ENCODE measurements around the gene HMOX1. TPM values are rescaled to one million over a fixed set of nuclear protein-coding genes. Genes with fewer than 3 reads are reported as not detected.

Gene HMOX1
- total and polyA plus RNA-seq, 4 donors: 18.7 to 108 (median 59.7) TPM

DNA sequence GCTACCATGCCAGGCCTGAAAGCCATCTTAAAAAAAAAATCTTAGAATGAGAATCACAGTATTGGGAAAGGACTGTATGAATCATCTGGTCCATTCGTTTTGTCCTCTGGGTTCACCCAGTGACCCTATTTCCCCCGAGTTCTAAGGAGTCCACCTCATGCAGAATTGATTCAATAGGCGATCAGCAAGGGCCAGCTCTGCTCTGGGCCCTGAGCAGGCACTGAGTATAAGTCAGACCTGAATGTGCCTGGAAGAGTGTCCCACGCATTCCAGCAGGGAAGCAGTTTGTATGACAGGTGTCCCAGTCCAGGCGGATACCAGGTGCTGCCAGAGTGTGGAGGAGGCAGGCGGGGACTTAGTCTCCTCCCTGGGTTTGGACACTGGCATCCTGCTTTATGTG, 883 bp upstream of the HMOX1 start:
- Histone ChIP-seq H3K4me1 (ENCODE audit: control insufficient read depth in 4 of 4, insufficient read depth in 4 of 4, low read length in 3 of 4) (peaks cover 15 to 54% (median 42%) of the 10 kb centered on the region in 4 donors), H3K9ac (ENCODE audit: low read depth in 1 of 2, low read length in 2 of 2) (no peak overlapping the region), H3K4me3 (ENCODE audit: low read depth in 1 of 3, low read length in 3 of 3) (no peak overlapping the region), H3K9me3 (ENCODE audit: control insufficient read depth in 4 of 4, low read length in 3 of 4) (no peaks in the 10 kb centered on the region), H3K27me3 (ENCODE audit: control insufficient read depth in 4 of 4, insufficient read depth in 4 of 4, low read length in 3 of 4) (no peaks in the 10 kb centered on the region), H3K27ac (ENCODE audit: low read depth in 1 of 2, low read length in 2 of 2) (peak overlapping the region; percentile 65 to 70), H3K36me3 (ENCODE audit: control insufficient read depth in 4 of 4, insufficient read depth in 3 of 4, low read depth in 1 of 4, low read length in 3 of 4) (peaks cover 0 to 2% (median 0%) of the 10 kb centered on the region in 4 donors)
- TF ChIP-seq, protein P1, sequence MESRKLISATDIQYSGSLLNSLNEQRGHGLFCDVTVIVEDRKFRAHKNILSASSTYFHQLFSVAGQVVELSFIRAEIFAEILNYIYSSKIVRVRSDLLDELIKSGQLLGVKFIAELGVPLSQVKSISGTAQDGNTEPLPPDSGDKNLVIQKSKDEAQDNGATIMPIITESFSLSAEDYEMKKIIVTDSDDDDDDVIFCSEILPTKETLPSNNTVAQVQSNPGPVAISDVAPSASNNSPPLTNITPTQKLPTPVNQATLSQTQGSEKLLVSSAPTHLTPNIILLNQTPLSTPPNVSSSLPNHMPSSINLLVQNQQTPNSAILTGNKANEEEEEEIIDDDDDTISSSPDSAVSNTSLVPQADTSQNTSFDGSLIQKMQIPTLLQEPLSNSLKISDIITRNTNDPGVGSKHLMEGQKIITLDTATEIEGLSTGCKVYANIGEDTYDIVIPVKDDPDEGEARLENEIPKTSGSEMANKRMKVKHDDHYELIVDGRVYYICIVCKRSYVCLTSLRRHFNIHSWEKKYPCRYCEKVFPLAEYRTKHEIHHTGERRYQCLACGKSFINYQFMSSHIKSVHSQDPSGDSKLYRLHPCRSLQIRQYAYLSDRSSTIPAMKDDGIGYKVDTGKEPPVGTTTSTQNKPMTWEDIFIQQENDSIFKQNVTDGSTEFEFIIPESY (IDR thresholded peaks at IDR 0.05): no peak
- TF ChIP-seq, protein P2, sequence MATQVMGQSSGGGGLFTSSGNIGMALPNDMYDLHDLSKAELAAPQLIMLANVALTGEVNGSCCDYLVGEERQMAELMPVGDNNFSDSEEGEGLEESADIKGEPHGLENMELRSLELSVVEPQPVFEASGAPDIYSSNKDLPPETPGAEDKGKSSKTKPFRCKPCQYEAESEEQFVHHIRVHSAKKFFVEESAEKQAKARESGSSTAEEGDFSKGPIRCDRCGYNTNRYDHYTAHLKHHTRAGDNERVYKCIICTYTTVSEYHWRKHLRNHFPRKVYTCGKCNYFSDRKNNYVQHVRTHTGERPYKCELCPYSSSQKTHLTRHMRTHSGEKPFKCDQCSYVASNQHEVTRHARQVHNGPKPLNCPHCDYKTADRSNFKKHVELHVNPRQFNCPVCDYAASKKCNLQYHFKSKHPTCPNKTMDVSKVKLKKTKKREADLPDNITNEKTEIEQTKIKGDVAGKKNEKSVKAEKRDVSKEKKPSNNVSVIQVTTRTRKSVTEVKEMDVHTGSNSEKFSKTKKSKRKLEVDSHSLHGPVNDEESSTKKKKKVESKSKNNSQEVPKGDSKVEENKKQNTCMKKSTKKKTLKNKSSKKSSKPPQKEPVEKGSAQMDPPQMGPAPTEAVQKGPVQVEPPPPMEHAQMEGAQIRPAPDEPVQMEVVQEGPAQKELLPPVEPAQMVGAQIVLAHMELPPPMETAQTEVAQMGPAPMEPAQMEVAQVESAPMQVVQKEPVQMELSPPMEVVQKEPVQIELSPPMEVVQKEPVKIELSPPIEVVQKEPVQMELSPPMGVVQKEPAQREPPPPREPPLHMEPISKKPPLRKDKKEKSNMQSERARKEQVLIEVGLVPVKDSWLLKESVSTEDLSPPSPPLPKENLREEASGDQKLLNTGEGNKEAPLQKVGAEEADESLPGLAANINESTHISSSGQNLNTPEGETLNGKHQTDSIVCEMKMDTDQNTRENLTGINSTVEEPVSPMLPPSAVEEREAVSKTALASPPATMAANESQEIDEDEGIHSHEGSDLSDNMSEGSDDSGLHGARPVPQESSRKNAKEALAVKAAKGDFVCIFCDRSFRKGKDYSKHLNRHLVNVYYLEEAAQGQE (IDR thresholded peaks at IDR 0.05): no peak
- TF ChIP-seq TAF1 (conservative IDR thresholded peaks at IDR 0.05): no peak
- TF ChIP-seq NR2F2 (IDR thresholded peaks at IDR 0.05): no peak
- peak; percentile 41 to 43 for TF ChIP-seq HNF4A (conservative IDR thresholded peaks at IDR 0.05)
- no peak for TF ChIP-seq SP1 (IDR thresholded peaks at IDR 0.05)
- TF ChIP-seq YY1 (IDR thresholded peaks at IDR 0.05): no peak
- TF ChIP-seq FOXA1 (IDR thresholded peaks at IDR 0.05): no peak
- no peak for TF ChIP-seq RXRA (IDR thresholded peaks at IDR 0.05)
- no peak for TF ChIP-seq RAD21 (IDR thresholded peaks at IDR 0.05)
- TF ChIP-seq JUND (IDR thresholded peaks at IDR 0.05): peak in 1 of 2 donors; percentile 35
- DNase-seq (ENCODE audit: low spot score): no peak
- WGBS: 70% methylated on average over 6 of the region's 6 CpGs

DNA sequence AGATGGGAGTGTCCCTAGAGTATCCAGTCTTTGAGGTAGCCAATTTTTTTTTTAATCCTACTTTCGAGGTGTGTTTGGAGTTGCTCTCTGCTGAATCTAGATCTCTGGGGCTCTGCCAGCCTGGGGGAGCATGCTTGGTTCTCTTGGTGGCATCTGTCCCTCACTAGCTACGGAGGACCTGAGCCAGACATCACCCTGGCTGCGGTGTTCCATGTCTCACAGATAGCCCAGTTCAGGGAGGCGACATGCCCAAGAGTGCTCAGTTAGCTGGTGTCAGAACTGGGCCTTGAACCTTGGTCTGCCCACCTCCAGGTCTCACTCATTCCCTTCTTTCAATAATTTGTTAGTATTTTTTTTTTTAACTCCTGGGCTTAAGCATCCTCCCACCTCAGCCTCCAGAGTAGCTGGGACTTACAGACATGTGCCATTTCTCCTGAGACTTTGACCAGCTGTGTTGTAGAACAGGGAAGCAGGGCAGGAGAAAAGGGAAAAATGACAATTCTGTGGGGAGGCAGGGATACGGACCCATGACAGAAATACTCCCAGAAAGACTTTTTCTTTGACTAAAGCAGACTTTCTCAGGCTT, 621 bp downstream of the HMOX1 start:
- Histone ChIP-seq H3K36me3 (ENCODE audit: control insufficient read depth in 4 of 4, insufficient read depth in 3 of 4, low read depth in 1 of 4, low read length in 3 of 4) (peaks cover under 1 to 5% (median 4%) of the 10 kb centered on the region in 4 donors), H3K27ac (ENCODE audit: low read depth in 1 of 2, low read length in 2 of 2) (peak overlapping the region; percentile 69 to 74), H3K27me3 (ENCODE audit: control insufficient read depth in 4 of 4, insufficient read depth in 4 of 4, low read length in 3 of 4) (no peaks in the 10 kb centered on the region), H3K4me1 (ENCODE audit: control insufficient read depth in 4 of 4, insufficient read depth in 4 of 4, low read length in 3 of 4) (peaks cover 15 to 56% (median 44%) of the 10 kb centered on the region in 4 donors), H3K4me3 (ENCODE audit: low read depth in 1 of 3, low read length in 3 of 3) (peak overlapping the region; percentile 79 to 88 (median 87)), H3K9me3 (ENCODE audit: control insufficient read depth in 4 of 4, low read length in 3 of 4) (no peaks in the 10 kb centered on the region), H3K9ac (ENCODE audit: low read depth in 1 of 2, low read length in 2 of 2) (peak overlapping the region; percentile 36 to 51)
- TF ChIP-seq EGR1 (IDR thresholded peaks at IDR 0.05; ENCODE audit: low read depth in 2 of 2): no peak
- TF ChIP-seq HNF4A (conservative IDR thresholded peaks at IDR 0.05): peak in 1 of 2 donors; percentile 8
- WGBS: 35% methylated on average over 5 of the region's 5 CpGs
- DNase-seq (ENCODE audit: low spot score): no peak

DNA sequence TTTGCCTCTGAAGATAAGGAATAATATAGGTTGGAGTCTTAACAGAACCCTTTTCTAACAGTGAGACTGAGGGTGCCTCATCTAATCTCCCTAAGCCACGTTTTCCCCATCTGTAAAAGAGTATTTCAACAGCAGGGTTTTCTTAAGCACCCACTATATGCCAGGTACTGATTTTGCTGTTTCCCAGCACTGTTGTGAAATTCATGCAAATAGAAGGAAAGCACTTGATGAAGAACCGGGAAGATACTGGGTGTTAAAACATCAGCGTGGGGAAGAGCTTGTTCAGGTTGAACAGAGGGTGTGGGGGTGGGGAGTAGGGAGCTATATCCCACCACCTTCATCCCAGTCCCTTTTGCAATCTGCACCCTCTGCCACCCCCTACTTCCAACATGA, 2.8 kb downstream of the HMOX1 start:
- peak overlapping the region; percentile 19 to 66 (median 65) for H3K4me3 ChIP-seq (ENCODE audit: low read depth in 1 of 3, low read length in 3 of 3)

More for the DNA sequence above, 2.8 kb downstream of the HMOX1 start:
- 37% methylated on average over 3 of the region's 3 CpGs for WGBS
- Histone ChIP-seq H3K9ac (ENCODE audit: low read depth in 1 of 2, low read length in 2 of 2) (no peak overlapping the region), H3K27me3 (ENCODE audit: control insufficient read depth in 4 of 4, insufficient read depth in 4 of 4, low read length in 3 of 4) (no peaks in the 10 kb centered on the region), H3K4me1 (ENCODE audit: control insufficient read depth in 4 of 4, insufficient read depth in 4 of 4, low read length in 3 of 4) (peaks cover 15 to 46% (median 37%) of the 10 kb centered on the region in 4 donors), H3K27ac (ENCODE audit: low read depth in 1 of 2, low read length in 2 of 2) (peak overlapping the region in 1 of 2 donors; percentile 47), H3K36me3 (ENCODE audit: control insufficient read depth in 4 of 4, insufficient read depth in 3 of 4, low read depth in 1 of 4, low read length in 3 of 4) (peaks cover 9 to 17% (median 10%) of the 10 kb centered on the region in 4 donors), H3K9me3 (ENCODE audit: control insufficient read depth in 4 of 4, low read length in 3 of 4) (no peaks in the 10 kb centered on the region)
- no peak for TF ChIP-seq HNF4G (IDR thresholded peaks at IDR 0.05)
- peak in 1 of 2 donors; percentile 15 for TF ChIP-seq EGR1 (IDR thresholded peaks at IDR 0.05; ENCODE audit: low read depth in 2 of 2)
- TF ChIP-seq HNF4A (conservative IDR thresholded peaks at IDR 0.05): peak; percentile 38 to 61
- TF ChIP-seq, protein P3, sequence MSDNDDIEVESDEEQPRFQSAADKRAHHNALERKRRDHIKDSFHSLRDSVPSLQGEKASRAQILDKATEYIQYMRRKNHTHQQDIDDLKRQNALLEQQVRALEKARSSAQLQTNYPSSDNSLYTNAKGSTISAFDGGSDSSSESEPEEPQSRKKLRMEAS (IDR thresholded peaks at IDR 0.05): peak; percentile 43
- TF ChIP-seq RAD21 (IDR thresholded peaks at IDR 0.05): peak in 1 of 2 donors; percentile 4
- TF ChIP-seq RXRA (IDR thresholded peaks at IDR 0.05): peak in 1 of 2 donors; percentile 60
- TF ChIP-seq, protein P4, sequence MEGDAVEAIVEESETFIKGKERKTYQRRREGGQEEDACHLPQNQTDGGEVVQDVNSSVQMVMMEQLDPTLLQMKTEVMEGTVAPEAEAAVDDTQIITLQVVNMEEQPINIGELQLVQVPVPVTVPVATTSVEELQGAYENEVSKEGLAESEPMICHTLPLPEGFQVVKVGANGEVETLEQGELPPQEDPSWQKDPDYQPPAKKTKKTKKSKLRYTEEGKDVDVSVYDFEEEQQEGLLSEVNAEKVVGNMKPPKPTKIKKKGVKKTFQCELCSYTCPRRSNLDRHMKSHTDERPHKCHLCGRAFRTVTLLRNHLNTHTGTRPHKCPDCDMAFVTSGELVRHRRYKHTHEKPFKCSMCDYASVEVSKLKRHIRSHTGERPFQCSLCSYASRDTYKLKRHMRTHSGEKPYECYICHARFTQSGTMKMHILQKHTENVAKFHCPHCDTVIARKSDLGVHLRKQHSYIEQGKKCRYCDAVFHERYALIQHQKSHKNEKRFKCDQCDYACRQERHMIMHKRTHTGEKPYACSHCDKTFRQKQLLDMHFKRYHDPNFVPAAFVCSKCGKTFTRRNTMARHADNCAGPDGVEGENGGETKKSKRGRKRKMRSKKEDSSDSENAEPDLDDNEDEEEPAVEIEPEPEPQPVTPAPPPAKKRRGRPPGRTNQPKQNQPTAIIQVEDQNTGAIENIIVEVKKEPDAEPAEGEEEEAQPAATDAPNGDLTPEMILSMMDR (IDR thresholded peaks at IDR 0.05; ENCODE audit: low read depth, low read length, missing input control): no peak
- TF ChIP-seq, protein P2 (IDR thresholded peaks at IDR 0.05): peak; percentile 28
- no peak for DNase-seq (ENCODE audit: low spot score)
